HG03045 (cell line): Measurements from ENCODE around the gene HABP4.

ENCODE experiments used
- ATAC-seq: cut with Tn5 transposase; IDR thresholded peaks from one replicate; pipeline ENCODE4 v1.9.1; 2021; ENCODE audit warnings: mild to moderate bottlenecking, moderate library complexity; ENCODE audit not compliant: unreplicated experiment

HABP4 gene, protein sequence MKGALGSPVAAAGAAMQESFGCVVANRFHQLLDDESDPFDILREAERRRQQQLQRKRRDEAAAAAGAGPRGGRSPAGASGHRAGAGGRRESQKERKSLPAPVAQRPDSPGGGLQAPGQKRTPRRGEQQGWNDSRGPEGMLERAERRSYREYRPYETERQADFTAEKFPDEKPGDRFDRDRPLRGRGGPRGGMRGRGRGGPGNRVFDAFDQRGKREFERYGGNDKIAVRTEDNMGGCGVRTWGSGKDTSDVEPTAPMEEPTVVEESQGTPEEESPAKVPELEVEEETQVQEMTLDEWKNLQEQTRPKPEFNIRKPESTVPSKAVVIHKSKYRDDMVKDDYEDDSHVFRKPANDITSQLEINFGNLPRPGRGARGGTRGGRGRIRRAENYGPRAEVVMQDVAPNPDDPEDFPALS

DNA sequence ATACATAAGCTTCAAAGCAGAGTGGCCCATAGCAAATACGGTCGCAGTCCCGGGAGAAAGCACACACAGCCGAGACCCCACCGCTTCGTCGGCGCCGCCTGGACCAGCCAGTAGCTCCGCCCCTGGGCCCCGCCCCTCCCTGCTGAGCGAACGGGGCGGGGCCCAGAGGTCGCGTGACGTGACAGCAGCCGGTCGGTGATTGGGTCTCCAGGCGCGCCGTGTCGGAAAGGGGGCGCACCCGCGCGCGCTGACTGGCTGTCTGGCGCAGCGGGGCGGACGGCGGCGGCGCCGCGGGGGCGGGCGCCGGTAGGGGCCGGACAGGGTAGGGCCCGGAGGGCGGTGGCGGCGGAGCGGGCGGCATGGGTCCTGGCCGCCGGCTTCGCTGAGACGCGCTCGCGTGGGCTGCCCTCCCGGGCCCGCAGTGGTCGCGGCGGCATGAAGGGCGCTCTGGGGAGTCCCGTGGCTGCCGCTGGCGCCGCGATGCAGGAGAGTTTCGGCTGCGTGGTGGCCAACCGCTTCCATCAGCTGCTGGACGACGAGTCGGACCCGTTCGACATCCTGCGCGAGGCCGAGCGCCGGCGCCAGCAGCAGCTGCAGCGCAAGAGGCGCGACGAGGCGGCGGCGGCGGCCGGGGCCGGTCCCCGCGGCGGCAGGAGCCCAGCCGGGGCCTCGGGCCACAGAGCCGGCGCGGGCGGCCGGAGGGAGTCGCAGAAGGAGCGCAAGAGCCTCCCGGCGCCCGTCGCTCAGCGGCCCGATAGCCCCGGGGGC is at the start of gene HABP4:
Gene HABP4, plus strand, starts transcription at position 325 of the 768 bp plus-strand sequence. Its CDS starts 111 bp downstream, at position 436.
- peak; percentile 99 for ATAC-seq

DNA sequence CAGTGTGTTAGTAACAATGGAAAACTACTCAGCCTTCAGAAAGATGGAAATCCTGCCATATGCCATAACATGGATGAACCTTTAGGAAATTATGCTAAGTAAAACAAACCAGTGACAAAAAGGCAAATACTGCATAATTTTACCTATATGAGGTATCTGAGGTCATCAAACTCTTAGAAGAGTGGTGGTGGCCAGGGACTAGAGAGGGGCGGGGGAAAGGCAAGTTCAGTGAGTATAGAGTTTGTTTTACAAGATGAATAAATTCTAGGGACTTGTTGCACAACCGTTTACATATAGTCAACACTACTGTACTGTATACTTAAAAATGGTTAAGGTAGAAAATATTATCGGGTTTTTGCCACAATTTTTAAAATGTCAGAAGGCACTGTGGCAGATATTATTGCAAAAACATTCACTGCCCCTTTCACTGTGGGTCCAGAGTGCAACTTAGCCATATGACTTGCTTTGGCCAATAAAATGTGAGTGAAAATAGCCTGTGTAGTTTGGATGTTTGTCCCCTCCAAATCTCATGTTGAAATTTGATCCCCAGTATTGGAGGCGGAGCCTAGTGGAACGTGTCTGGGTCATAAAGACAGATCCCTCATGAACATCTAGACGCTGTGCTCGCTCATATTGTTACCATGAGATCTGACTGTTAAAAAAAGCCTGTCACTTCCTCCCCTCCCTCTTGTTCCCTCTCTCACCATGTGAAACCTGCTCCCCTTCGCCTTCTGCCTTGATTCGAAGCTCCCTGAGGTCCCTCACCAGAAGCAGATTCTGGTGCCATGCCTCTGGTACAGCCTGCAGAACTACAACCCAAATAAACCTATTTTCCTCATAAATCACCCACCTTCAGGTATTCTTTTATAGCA is 41.3 kb upstream of the HABP4 start:
- ATAC-seq: no peak

DNA sequence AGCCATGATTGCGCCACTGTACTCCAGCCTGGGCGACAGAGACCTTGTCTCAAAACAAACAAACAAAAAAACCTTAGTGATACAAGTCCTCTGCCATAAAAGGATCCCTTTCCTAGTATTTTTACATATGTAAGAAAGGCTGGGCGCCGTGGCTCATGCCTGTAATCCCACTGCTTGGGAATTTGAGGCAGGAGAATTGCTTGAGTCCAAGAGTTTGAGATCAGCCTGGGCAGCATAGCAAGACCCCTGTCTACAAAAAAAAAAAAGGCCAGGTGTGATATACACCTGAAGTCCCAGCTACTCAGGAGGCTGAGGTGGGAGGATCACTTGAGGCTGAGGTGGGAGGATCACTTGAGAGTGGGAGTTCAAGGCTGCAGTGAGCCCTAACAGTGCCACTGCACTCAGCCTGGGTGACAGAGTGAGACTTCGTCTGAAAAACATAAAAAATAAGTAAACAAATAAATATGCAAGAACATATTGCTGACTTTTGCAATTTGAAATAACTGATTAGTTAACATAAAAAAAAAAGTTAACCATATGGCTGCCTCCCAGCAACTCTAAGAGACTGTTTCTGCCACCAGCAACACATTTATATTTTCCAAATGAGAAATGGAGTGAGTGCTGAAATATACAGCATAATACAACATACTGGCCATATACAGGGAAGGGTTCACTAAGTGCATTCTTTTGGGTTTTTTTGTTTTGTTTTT is 38.7 kb upstream of the HABP4 start:
- no peak for ATAC-seq

DNA sequence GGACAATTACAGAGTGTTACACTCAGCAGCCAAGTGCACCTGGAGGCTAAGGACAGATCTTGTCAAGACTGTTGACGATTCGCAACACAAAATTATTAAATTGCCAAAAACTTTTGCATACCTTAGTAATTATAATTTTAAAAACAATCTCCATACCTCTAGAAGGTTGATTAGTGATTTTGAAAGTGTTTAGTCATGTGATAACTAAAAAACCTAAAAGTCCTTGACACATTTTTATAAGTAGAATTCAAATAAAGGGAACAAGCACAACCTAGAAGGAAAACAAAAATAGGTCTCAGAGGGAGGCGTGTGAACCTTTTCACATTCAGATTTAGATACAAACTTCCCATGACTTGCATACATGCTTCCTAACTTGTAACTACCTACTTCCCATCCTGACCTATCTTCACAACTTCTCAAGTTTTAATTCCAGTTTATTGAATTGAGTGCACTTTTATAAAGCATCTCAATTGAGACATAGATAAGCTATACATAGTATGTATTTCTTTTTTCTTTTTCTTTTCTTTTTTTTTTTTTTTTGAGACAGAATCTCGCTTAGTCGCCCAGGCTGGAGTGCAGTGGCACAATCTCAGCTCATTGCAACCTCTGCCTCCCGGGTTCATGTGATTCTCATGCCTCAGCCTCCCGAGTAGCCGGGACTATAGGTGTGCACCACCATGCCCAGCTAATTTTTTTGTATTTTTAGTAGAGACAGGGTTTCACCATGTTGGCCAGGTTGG is 37.6 kb upstream of the HABP4 start:
- no peak for ATAC-seq

DNA sequence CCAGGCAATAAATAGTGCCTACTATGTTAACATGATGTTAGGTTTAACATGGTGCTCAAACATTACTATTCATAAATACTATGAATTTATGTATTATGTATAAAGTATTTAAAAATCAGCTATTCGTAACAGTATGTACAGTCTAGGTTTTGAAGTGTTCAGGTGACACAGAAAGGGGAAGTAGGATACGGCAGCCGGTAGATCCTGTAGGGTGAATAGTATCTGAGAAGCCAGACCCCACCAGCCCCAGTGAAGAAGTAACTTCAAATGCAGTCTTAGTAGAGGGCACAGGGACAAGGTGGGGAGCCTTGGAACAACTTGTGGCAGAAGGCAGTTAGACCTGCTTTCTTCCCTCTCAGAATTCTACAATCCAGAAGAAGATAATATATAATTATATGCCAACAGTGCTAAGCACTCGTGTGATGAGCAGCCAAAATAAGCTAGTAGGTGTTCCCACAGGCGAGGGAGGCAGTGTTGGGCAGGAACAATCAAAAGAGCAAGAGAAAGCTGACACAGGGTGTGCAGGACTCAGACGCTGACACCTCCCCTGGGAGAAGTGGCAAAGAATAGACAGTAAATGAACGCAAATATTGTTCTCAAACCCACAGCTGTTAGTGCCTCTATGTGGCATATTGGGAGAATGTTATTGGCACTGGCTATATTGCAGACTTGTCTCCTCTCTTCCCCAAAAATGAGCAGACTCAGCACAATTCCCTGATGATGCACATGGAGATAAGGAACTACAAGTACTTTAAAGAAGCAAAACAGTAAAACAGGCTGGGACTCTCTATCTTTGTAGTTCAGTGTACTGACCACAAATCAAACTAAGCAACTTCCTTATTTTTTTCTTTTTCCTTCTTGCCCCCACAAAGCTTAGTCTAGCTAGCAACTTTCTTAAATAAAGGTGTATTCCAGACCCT is 36.4 kb upstream of the HABP4 start:
- ATAC-seq: no peak

DNA sequence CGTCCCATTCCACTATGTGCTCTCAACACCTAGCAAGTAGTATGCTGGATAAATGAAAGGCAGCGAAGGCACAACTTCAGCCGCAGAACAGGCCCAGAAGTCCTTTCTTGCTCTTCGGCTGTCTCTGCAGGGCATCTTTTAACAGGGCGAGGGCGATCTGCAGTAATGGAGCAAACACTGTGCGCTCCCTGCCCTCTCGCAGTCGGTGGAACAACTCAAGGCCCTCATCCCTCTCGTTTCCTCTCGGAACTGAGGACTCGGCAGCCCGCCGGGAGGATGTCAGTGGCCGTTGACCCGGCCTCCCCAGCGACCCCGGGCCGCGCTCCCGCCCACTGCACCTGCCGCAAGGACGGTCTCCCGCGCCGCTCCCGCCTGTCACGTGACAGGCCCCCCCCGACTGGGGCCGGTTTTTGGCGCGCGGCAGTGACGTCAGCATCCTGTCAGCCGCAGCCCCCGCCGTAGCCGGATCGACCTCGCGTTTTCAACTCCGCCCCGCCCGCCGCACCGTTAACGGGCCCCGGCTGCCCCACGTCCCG is 32.9 kb upstream of the HABP4 start:
- peak; percentile 28 for ATAC-seq

DNA sequence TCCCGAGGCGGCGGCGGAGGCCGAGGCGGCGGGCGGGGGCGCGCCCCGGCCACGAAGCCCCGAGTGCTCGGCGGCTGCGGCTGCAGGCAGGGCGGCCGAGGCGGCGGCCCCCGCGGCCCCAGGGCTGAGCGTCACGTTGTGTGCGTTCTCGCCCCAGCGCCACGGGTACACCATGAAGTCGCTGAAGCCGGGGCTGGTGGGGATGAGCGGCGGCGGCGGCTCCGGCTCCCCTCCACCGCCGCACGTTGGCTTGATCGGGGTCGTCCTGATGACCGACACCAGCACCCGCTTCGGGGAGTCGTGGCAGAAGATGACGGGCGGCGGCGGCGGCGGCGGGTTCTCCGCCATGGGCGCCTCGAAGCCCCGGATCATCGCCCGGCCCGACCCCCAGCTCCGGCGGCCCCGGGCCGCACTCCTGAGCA is 32.3 kb upstream of the HABP4 start:
- peak; percentile 2 for ATAC-seq

DNA sequence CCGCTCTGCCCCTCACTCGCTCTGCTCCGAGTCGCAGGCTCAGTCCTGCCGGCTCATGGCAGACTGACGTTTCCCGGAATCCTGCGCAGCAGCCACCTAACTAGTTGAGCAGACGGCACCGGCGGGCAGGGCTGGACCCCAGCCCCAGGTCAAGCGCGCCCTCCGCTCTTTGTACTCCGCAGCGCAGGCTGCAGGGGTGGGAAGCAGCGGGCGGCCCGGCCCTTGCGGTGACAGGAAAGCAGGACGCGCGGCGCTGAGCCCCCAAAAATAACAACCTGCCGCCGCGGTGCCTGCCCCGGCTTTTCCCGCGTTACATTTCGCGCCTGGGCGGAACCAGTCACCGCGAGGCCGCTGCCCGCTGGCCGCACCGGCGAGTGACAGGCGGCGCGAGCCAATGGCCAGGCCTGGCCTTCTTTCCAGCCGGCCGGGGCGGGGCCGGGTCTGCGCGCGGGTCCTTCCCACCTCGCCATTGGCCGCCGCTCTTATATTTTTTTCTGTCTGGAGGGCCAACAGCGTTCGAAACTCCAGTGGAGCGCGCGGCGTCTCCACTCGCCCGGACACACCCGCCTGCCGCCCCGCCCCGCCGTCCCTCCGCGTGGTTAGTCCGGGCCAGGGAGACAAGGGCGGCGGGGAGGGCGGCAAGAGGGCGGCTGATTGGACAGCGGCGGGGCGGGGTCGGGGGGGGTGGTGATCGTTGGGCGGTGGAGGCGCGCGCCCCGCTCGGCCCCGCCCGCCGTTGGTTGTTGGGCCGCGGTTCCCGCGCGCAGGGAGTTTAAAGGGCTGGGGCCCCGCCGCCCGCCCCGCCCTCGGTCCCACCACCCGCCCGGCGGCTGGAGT is 31.7 kb upstream of the HABP4 start, which contains the start of gene ZNF367:
Gene ZNF367, minus strand, starts transcription at position 288 of the 837 bp plus-strand sequence. CDS start 338 bp downstream, outside the sequence.
- ATAC-seq: peak; percentile 70

DNA sequence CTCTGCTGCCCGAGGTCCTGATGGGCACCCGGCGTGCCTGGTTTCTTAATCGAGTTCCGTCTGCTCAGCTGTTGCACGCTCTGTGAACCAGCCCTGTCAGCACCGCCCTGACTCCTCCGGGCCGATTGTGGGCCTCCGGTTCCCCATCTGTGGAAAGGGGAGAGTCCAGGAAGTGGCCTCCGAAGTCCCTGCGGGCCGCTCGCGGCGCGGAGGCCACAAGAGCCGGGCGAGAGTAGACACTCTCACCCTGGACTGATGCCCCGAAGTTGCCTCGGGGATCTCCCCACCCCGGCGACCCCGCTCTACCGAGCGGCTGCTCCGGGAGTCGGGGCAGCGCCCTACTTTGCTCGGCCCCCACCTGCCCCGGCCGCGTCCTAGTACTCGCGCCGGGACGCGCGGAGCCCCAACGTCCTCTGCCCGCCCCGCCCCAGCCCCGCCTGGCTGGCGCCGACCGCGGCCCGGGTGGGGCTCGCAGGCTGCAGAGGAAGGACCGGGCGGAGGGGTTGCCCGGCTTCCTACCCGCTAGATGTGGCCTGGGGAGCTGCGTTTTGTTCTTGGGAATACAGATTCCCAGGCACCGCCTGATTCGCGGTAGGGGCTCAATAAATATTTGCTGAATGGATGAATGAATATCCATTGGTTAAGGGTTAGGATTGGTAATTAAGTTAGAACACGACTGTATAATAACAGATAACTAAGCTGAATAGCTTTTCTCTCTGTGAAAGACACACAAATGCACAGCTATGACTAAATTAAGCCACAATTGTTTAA is 30.9 kb upstream of the HABP4 start:
- peak; percentile 39 for ATAC-seq

DNA sequence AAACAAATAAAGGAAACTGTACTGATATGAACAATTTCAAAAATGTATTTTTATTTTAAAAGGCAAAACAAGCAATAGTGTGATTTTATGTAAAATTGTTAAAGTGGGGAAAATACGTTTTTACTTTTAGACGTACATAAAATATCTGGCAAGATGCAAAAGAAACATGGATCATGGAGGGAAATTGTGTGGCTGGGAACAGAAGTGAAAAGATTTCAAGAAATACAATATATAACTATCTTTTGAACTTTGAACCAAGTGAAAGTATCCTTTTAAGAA is 30.3 kb upstream of the HABP4 start:
- no peak for ATAC-seq

DNA sequence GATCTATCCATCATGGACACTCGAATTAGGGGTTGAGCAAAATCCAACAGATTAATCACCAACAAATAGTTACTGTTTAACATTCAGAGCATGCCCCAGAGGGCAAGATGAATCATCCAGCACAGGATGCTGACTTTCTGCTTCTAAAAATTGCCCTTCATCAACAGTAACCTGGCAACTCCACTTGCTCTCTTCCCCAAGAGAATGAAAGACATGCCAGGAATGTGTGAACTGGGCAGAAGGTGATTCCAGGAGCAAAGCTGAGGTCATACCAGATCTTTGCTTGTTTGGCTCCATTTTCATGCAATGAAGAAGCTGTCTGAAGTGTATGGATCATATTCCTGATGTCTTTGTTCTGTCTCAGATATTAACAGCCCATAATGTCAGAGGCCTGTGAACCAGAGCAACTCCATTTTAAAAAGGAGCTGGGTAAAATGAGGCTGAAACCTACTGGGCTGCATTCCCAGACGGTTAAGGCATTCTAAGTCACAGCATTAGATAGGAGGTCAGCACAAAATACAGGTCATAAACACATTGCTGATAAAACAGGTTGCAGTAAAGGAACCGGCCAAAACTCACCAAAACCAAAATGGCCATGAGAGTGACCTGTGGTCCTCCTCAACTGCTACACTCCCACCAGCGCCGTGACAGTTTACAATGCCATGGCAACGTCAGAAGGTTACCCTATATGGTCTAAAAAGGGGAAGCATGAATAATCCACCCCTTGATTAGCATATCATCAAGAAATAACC is 29.3 kb upstream of the HABP4 start:
- ATAC-seq: no peak

DNA sequence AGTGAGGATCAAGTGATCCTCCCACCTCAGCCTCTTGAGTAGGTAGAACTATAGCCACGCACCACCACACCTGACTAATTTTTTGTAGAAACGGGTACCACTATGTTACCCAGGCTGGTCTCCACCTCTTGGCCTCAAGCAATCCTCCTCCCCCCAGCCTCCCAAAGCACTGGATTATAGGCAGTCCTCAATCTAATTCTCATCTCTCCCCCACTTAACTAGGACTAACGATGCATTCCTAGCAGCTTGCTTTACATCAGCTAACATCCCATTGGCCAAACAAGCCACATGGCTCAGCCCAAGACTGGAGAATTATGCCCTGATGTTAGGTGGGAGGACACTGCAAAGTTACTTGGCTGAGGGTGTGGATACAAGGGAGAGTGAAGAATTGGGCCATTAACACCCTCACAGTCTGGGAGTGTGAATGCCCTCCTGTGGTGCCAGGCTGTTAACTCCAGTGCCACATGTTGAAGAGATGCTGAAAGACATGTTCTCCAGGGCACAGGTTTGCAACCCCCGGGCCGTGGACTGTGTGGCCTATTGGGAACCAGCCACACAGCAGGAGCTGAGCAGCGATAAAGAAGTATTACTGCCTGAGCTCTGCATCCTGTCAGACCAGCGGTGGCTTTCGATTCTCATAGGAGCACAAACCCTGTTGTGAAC is 26.5 kb upstream of the HABP4 start:
- ATAC-seq: no peak

DNA sequence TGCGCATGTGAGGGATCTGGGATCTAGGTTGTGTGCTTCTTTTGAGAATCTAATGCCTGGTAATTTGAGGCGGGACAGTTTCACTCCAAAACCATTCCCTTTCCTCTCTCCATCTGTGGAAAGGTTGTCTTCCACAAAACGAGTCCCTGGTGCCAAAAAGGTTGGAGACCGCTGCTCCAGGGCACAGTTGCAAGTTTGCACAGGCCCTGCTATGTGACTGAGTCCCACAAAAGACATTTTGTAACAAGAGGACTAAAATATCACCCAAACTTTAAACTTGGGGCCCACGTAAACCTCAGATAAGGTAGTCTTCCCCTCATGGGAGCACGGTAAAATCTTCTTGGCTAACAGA is 26.0 kb upstream of the HABP4 start:
- ATAC-seq: no peak

DNA sequence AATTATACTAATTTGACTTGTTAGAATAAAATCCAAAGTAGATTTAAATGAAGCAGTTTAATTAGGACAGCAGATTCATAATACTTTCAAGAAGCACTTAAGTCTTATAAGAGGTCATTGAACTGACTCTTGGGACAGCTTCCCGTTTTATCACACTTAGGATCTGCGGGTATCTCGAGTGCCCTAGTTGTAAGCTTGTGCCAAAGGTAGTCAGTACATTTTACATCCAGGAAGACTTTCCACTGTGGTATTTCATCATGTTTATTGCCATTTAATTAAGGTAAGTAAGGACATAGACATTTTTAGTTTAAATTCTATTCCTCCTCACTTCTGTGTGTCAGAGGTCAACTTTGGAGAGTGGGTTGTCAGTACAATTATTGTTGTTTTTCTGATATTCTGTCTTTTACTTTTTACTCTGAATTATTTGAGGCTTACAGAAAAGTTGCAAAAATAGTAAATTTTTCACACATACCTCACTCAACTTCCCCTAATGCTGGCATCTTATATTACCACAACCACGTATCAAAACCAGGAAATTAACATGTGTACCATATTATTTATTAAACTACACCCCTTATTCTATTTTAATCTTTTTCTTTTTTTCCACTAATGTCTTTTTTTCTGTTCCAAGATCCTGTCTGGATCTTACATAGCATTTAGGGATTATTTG is 24.3 kb upstream of the HABP4 start:
- no peak for ATAC-seq

DNA sequence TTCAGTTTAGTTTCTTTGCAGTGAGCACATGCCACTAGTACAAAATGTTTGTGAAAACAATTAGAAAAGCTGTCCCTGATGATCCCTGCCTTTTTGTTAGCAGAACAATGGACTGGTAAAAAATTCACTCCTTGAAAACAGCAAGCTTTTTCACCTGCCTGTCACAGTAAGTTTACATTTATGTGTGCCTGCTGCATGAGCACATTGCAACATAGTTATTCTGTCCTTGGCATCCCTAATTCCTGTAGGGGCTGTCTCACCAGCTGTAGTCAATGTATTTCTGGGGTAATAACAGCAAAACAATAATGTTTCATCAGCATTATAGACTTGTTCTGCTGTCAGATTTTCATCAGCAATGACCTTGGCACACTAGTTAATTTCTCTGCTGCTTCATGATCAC is 20.2 kb upstream of the HABP4 start:
- ATAC-seq: no peak
